GM18505 (cell line): Measurements from ENCODE around the gene SEMA6C.
"Not testable (repeated sequence)": the region's sequence is repeated elsewhere in the genome, so short reads cannot be mapped to it uniquely, and the experiment has no call there.

Experiments
- ATAC-seq: cut with Tn5 transposase; IDR thresholded peaks from one replicate; pipeline ENCODE4 v1.9.1; 2021; ENCODE audit not compliant: unreplicated experiment
- POLR2A ChIP-seq: IDR thresholded peaks from 4 replicates; pipeline ENCODE4 v1.6.1; 2011; ENCODE audit warnings: borderline replicate concordance; ENCODE audit not compliant: insufficient read depth, insufficient read length; ENCODE audit errors: extremely low read depth

SEMA6C gene

GRCh38 chr1:151131701-151132334, 14.6 kb downstream of the SEMA6C start:
- TF ChIP-seq POLR2A = no peak
- no peak for ATAC-seq

DNA sequence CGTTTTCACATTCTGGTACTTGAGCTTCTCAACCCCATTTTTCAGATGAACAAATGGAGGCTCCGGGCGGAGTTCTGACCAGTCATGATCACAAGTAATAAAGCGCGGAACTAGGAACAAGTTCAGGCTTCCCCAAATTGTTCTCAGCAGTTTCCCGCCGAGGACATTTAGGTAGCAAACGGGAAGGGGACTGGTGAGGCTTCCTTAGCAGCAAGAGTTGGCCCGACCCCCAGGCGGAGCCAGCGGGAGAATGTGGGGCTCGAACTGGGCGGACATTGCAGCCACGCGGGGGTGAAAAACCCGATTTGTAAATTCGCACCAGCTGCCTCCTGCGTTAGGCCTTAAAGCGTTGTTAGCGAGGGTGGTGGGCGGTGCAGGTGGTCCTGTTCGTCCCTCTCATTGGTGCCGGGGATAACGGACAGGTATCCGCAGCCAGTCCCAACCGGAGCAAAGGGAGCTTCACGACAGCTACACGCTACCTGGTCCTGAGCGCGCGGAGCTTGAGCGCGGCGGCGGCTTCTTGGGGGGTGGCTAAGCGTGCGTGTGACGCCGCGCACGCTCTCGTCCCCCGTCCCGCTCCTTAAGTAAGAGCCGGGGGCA, 15.3 kb downstream of the SEMA6C start:
- peak; percentile 27 for TF ChIP-seq POLR2A
- peak; percentile 74 for ATAC-seq

DNA sequence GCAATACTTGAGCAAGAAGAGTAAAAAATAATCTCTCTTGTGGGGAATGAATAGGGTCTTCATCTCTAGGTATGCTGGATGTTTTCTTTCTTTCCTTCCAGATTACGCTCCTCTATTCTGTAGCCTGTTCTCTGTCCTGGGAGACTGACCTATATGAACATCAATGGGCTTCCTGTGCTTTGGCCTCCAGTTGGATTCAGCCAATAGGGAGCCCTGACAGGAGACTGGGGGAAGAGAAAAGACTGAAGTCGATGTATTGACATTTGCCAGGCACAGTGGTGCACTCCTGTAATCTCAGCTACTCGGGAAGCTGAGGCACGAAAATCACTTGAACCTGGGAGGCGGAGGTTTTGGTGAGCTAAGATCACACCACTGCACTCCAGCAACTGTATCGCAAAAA, 17.6 kb downstream of the SEMA6C start:
- ATAC-seq = no peak
- TF ChIP-seq POLR2A = no peak

DNA sequence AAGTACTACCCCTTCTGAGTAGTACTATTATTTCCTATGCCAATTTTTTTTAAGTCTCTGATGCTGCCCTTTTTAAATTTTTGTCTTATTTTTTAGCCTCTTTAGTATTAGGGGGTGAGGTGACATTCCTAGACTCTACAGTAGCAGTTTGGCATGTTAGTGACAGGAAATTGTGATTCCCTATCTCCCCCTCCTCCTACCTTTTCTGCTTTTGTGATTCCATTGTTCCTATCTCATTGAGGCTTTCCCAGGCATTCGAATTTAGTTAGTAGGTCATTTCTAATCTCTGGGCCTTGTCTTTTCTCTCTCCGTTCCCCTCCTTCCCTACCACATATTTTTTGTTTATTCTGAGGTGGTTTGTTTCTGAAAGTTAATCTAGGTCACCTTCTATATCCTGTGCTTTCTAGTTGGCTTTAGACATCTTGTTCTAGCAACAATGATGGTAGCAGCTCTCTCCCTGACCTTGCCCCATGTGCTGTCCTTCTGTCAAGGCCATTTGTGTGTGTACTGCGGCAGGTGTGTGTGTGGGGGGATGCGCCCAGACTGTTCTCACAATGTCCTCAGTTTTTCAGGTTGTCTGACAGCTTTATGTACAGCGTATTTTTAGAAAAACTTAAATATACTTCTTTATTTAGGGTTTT, 21.5 kb downstream of the SEMA6C start:
- no peak for TF ChIP-seq POLR2A
- no peak for ATAC-seq

DNA sequence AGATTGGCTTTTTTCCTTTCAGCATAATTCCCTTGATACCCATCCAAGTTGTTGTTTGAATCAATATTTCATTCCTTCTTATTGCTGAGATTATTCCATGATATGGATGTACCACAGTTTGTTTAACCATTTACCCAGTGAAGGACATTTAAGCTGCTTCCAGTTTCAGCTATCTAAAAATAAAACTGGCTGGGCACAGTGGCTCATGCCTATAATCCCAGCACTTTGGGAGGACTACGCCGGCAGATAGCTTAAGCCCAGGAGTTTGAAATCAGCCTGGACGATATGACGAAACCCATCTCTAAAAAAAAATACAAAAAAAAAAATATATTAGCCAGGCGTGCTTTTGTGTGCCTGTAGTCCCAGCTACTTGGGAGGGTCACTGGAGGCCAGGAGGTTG, 32.6 kb downstream of the SEMA6C start:
- TF ChIP-seq POLR2A = no peak
- no peak for ATAC-seq

DNA sequence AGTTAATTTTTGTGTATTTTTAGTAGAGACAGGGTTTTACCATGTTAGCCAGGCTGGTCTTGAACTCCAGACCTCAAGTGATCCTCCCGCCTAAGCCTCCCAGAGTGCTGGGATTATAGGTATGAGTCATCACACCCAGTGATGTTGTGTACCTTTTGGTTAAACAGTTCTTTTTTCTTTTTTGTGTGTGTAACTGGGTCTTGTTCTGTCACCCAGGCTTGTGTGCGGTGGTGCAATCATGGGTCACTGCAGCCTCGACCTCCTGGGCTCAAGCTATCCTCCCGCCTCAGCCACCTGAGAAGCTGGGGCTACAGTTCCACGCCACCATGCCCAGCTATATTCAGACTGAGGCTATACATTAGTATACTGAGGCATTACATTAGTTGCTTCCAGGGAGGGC, 38.1 kb downstream of the SEMA6C start:
- no peak for TF ChIP-seq POLR2A
- no peak for ATAC-seq

DNA sequence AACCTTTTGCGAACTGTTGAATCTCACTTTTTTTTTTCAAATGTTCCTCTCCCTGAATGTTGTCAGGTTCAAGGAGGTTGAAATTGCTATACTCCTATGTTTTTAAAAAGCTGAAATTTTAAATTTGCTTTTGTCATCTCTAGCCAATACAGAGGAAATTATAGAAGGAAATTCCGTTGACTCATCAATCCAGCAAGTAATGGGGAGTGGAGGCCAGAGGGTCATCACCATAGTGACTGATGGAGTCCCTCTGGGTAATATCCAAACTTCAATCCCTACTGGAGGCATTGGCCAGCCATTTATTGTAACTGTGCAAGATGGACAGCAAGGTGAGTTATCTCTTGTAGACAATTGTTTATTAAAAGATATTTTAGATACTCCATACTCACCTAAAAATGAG, 39.5 kb downstream of the SEMA6C start:
- no peak for TF ChIP-seq POLR2A
- ATAC-seq = no peak

DNA sequence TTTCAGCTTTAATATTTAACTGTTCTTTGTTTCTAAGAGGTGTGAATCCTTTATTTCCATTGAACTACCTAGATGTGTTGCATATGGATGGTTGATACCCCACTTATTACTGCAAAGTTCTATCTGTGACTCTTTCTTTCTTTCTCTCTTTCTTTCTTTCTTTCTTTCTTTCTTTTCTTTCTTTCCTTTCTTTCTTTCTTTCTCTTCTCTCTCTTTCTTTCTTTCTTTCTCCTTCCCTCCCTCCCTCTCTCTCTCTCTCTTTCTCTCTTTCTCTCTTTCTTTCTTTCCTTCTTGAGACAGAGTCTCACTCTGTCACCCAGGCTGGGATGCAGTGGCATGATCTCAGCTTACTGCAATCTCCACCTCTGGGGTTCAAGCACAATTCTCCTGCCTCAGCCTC, 41.8 kb downstream of the SEMA6C start:
- TF ChIP-seq POLR2A = no peak
- no peak for ATAC-seq

DNA sequence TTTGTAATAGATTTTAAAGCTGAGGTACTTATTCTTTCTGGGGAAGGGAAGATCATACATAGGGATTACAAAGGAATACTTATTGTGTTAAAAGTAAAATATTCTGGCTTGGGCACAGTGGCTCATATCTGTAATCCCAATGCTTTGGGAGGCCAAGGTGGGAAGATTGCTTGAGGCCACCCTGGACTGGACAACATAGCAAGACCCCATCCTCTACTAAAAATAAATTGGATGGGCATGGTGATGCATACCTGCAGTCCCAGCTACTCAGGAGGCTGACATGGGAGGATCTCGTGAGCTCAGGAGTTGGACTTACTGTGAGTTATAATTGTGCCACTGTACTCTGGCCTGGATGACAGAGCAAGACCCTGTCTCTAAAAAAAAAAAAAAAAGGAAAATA, 48.3 kb downstream of the SEMA6C start:
- ATAC-seq = no peak
- no peak for TF ChIP-seq POLR2A

DNA sequence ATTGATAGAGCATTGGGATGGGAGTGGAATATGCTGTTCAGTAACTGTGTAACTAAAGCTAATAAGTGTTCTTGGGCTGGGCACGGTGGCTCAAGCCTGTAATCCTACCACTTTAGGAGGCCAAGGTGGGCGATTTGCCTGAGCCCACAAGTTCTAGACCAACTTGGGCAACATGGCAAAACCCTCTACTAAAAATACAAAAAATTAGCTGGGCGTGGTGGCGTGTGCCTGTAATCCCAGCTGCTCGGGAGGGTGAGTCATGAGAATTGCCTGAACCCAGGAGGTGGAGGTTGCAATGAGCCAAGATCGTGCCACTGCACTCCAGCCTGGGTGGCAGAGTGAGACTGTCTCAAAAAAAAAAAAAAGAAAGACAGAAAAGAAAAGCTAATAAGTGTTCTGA, 49.0 kb downstream of the SEMA6C start:
- ATAC-seq = not testable (repeated sequence)

DNA sequence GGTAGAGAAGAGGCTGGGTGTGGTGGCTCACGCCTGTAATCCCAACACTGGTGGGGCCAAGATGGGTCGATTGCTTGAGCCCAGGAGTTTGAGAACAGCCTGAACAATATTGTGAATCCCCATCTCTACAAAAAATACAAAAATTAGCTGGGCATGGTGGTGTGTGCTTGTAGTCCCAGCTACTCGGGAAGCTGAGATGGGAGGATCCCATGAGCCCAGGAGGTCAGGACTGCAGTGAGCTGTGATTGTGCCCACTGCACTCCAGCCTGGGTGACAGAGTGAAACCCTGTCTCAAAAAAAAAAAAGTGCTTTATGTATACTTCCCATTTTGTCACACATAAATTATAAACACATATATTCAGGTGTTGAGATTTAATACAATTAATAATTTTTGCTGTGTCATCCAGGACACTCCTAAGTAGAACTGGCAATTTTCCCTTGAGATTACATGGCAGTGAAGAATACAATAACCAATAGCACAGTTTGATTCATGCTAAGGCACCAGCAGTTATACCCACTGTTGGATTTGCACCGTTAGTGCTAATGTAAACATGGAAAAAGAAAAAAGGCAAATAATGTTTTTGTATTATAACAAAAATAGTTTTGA, 60.4 kb downstream of the SEMA6C start:
- no peak for TF ChIP-seq POLR2A
- ATAC-seq = no peak
